ENCODE measurements around the gene CFAP107.

DNA sequence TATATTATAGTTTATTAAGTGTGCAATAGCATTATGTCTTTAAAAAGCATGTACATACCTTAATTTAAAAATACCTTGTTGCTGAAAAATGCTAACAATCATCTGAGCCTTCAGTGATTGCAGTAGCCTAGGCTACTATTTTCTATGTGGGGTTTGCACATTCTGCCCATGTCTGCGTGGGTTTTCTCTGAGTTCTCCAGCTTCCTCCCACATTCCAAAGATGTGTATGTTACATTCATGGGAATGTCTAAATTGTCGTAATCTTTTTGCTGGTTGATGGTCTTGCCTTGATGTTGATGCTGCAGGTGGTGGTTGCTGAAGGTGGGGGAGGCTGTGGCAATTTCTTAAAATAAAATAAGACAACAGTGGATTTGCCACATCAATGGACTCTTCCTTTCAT, 17.6 kb upstream of the CFAP107 start:
- TF ChIP-seq, protein P1, sequence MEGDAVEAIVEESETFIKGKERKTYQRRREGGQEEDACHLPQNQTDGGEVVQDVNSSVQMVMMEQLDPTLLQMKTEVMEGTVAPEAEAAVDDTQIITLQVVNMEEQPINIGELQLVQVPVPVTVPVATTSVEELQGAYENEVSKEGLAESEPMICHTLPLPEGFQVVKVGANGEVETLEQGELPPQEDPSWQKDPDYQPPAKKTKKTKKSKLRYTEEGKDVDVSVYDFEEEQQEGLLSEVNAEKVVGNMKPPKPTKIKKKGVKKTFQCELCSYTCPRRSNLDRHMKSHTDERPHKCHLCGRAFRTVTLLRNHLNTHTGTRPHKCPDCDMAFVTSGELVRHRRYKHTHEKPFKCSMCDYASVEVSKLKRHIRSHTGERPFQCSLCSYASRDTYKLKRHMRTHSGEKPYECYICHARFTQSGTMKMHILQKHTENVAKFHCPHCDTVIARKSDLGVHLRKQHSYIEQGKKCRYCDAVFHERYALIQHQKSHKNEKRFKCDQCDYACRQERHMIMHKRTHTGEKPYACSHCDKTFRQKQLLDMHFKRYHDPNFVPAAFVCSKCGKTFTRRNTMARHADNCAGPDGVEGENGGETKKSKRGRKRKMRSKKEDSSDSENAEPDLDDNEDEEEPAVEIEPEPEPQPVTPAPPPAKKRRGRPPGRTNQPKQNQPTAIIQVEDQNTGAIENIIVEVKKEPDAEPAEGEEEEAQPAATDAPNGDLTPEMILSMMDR (conservative IDR thresholded peaks at IDR 0.05; ENCODE audit: low read depth, low read length): no peak
- TF ChIP-seq NFE2L2 (IDR thresholded peaks at IDR 0.05; ENCODE audit: low read depth, low read length) (no peak), MXI1 (IDR thresholded peaks at IDR 0.05; ENCODE audit: borderline replicate concordance, low read depth, low read length) (no peak), MAFK (IDR thresholded peaks at IDR 0.05; ENCODE audit: low read depth, low read length) (no peak), POLR2A (IDR thresholded peaks at IDR 0.05; ENCODE audit: low read depth, low read length) (no peak), BHLHE40 (IDR thresholded peaks at IDR 0.05; ENCODE audit: low read depth, low read length) (no peak), RAD21 (IDR thresholded peaks at IDR 0.05; ENCODE audit: low read length) (no peak)
- TF ChIP-seq, protein P2, sequence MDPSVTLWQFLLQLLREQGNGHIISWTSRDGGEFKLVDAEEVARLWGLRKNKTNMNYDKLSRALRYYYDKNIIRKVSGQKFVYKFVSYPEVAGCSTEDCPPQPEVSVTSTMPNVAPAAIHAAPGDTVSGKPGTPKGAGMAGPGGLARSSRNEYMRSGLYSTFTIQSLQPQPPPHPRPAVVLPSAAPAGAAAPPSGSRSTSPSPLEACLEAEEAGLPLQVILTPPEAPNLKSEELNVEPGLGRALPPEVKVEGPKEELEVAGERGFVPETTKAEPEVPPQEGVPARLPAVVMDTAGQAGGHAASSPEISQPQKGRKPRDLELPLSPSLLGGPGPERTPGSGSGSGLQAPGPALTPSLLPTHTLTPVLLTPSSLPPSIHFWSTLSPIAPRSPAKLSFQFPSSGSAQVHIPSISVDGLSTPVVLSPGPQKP (IDR thresholded peaks at IDR 0.05; ENCODE audit: borderline replicate concordance, low read depth, low read length): no peak

All from IMR-90 (cell line).